IMR-90 (cell line): ENCODE data around the gene CADM2. TPM values are rescaled to one million over a fixed set of nuclear protein-coding genes. Genes with fewer than 3 reads are reported as not detected.

Experiments
- ATAC-seq: fragments of 200-7000 bp; cut with Tn5 transposase; 2 replicates; pipeline ENCODE4 v1.9.1; 2020; ENCODE audit warnings: low read depth, mild to moderate bottlenecking, moderate library complexity
- BruUV-seq: library from RNA; stranded (reverse); fragments of 400-500 nt; replicated peaks from 2 replicates; lab custom pipeline; 2021; lab: Mats Ljungman, UMichigan
- CTCF ChIA-PET: fragments of 300-600 bp; formaldehyde crosslinking; extraction: SDS; loops from one replicate; lab custom pipeline; 2021; ENCODE audit warnings: antibody characterized with exemption; lab: Yijun Ruan, JAX
- POLR2A ChIA-PET: fragments of 300-600 bp; sonication (Branson Sonifier 250); formaldehyde crosslinking; loops from one replicate; lab custom pipeline; 2022; ENCODE audit warnings: antibody characterized with exemption; ENCODE audit not compliant: unreplicated experiment; lab: Charles Lee
- DNase-seq: peaks from one replicate; pipeline ENCODE4 v3.0.0; 2013
- H2AFZ ChIP-seq: replicated peaks from 2 replicates; pipeline ENCODE3; 2013; ENCODE audit warnings: low read length, mild to moderate bottlenecking; ENCODE audit not compliant: poor library complexity
- H2AK5ac ChIP-seq: 2 replicates; pipeline ENCODE4 v1.6.1; 2013; ENCODE audit warnings: low read depth, low read length, inconsistent platforms
- H2AK9ac ChIP-seq: replicated peaks from 2 replicates; pipeline ENCODE3; 2013; ENCODE audit warnings: mild to moderate bottlenecking, low read depth, low read length, moderate library complexity; ENCODE audit not compliant: poor library complexity
- H2BK120ac ChIP-seq: 2 replicates; pipeline ENCODE4 v1.6.1; 2013; ENCODE audit warnings: low read depth, low read length, inconsistent platforms
- H2BK15ac ChIP-seq: 3 replicates; pipeline ENCODE4 v1.6.1; 2013; ENCODE audit warnings: low read depth, low read length, inconsistent platforms
- H2BK20ac ChIP-seq: 2 replicates; pipeline ENCODE4 v1.6.1; 2013; ENCODE audit warnings: low read depth, mild to moderate bottlenecking, inconsistent platforms, low read length, moderate library complexity
- H2BK5ac ChIP-seq: 2 replicates; pipeline ENCODE4 v1.6.1; 2013; ENCODE audit warnings: mild to moderate bottlenecking, low read depth, low read length, inconsistent platforms; ENCODE audit not compliant: poor library complexity, severe bottlenecking
- H3K14ac ChIP-seq: replicated peaks from 2 replicates; pipeline ENCODE4 v1.6.1; 2013; ENCODE audit warnings: low read depth, low read length, inconsistent platforms
- H3K18ac ChIP-seq: 2 replicates; pipeline ENCODE4 v1.6.1; 2013; ENCODE audit warnings: low read depth, low read length, control low read depth
- H3K23ac ChIP-seq: 2 replicates; pipeline ENCODE4 v1.6.1; 2013; ENCODE audit warnings: low read depth, low read length, inconsistent platforms
- H3K27ac ChIP-seq: 2 replicates; pipeline ENCODE4 v1.5.1; 2013; ENCODE audit warnings: mild to moderate bottlenecking, control low read depth, low read length; ENCODE audit not compliant: insufficient read depth
- H3K27me3 ChIP-seq: 2 replicates; pipeline ENCODE4 v1.6.1; 2013; ENCODE audit warnings: low read length; ENCODE audit not compliant: control insufficient read depth, insufficient read depth
- H3K36me3 ChIP-seq: 2 replicates; pipeline ENCODE4 v1.6.1; 2013; ENCODE audit warnings: low read length, mixed read lengths; ENCODE audit not compliant: control insufficient read depth, insufficient read depth
- H3K4ac ChIP-seq: 2 replicates; pipeline ENCODE4 v1.6.1; 2013; ENCODE audit warnings: low read depth, low read length, inconsistent platforms
- H3K4me1 ChIP-seq: 2 replicates; pipeline ENCODE4 v1.6.1; 2013; ENCODE audit warnings: low read length, mixed read lengths; ENCODE audit not compliant: control insufficient read depth, insufficient read depth
- H3K4me2 ChIP-seq: 2 replicates; pipeline ENCODE4 v1.6.1; 2013; ENCODE audit warnings: low read depth, mild to moderate bottlenecking, control low read depth, low read length, moderate library complexity
- H3K4me3 ChIP-seq: 2 replicates; pipeline ENCODE4 v1.5.1; 2013; ENCODE audit warnings: low read depth, mild to moderate bottlenecking, control low read depth, low read length, moderate library complexity; ENCODE audit not compliant: insufficient read depth
- H3K56ac ChIP-seq: 2 replicates; pipeline ENCODE4 v1.6.1; 2013; ENCODE audit warnings: low read length, inconsistent platforms; ENCODE audit not compliant: insufficient read depth; ENCODE audit errors: extremely low read depth
- H3K79me1 ChIP-seq, 2 experiments: 2 replicates each; pipeline ENCODE4 v1.6.1; 2013; ENCODE audit warnings: low read length in 2 of 2, inconsistent platforms in 1 of 2, low read depth in 1 of 2
- H3K9ac ChIP-seq: 2 replicates; pipeline ENCODE4 v1.6.1; 2013; ENCODE audit warnings: low read depth, low read length, control low read depth
- H3K9me1 ChIP-seq: 2 replicates; pipeline ENCODE4 v1.6.1; 2013; ENCODE audit warnings: low read length, inconsistent platforms; ENCODE audit not compliant: insufficient read depth
- H3K9me3 ChIP-seq: 2 replicates; pipeline ENCODE4 v1.6.1; 2013; ENCODE audit warnings: low read length; ENCODE audit not compliant: control insufficient read depth, insufficient read depth
- H4K20me1 ChIP-seq: 2 replicates; pipeline ENCODE4 v1.6.1; 2013; ENCODE audit warnings: low read length, inconsistent platforms; ENCODE audit not compliant: insufficient read depth
- H4K5ac ChIP-seq: 2 replicates; pipeline ENCODE4 v1.6.1; 2013; ENCODE audit warnings: mild to moderate bottlenecking, low read depth, low read length, control low read depth
- H4K8ac ChIP-seq, 2 experiments: 2 replicates each; pipeline ENCODE4 v1.6.1; 2013; ENCODE audit warnings: low read depth in 2 of 2, low read length in 2 of 2, control low read depth in 1 of 2, inconsistent platforms in 1 of 2
- H4K91ac ChIP-seq: 2 replicates; pipeline ENCODE4 v1.6.1; 2013; ENCODE audit warnings: low read depth, low read length, inconsistent platforms; ENCODE audit not compliant: insufficient read depth
- CEBPB ChIP-seq: IDR thresholded peaks from 2 replicates; pipeline ENCODE4 v1.6.1; 2012; ENCODE audit warnings: low read depth, low read length, improper control_type of control experiment
- FOS ChIP-seq: fragments of 150-350 bp; IDR thresholded peaks from 2 replicates; pipeline ENCODE4 v1.6.1; 2016; ENCODE audit warnings: low read depth, low read length
- POLR2A ChIP-seq: IDR thresholded peaks from 2 replicates; pipeline ENCODE4 v1.6.1; 2012; ENCODE audit warnings: mild to moderate bottlenecking, low read depth, low read length
- RCOR1 ChIP-seq: IDR thresholded peaks from 2 replicates; pipeline ENCODE4 v1.6.1; 2012; ENCODE audit warnings: mild to moderate bottlenecking, low read length, improper control_type of control experiment; ENCODE audit not compliant: insufficient replicate concordance
- WGBS, 2 experiments: methylation state at CpG; one replicate each; pipeline versions ENCODE4 v1.1.5 to v1.1.7; 2013; ENCODE audit warnings: missing lambda C conversion rate in 2 of 2; ENCODE audit not compliant: insufficient read length in 1 of 2; ENCODE audit errors: extremely low coverage in 2 of 2; 5-methylcytosine and 5-hydroxymethylcytosine counted together
- dilution Hi-C: fragments of 300-500 bp; cut with HindIII; formaldehyde crosslinking; loops from one replicate; pipeline ENCODE4 v1.14.3; 2018; ENCODE audit warnings: low sequenced_read_pairs; ENCODE audit not compliant: unreplicated experiment
- in situ Hi-C: fragments of 300-500 bp; cut with MboI; formaldehyde crosslinking; loops from 3 replicates; pipeline ENCODE4 v1.14.3; 2019; ENCODE audit warnings: low sequenced_read_pairs, inconsistent platforms, mixed read lengths
- intact Hi-C: fragments of 100-400 bp; cut with micrococcal nuclease; formaldehyde crosslinking; loops from 2 replicates; pipeline ENCODE4 v1.10.0; 2022
- polyA plus RNA-seq, 3 experiments: library from polyadenylated mRNA; depleted of rRNA; stranded (reverse); fragments of >200 nt; gene quantifications; 2 replicates each; pipeline ENCODE4 v1.2.3, GENCODE V29; 2012; ENCODE audit warnings: low replicate concordance in 1 of 3
- total RNA-seq: library from RNA; depleted of rRNA; stranded (reverse); fragments of >200 nt; gene quantifications from 2 replicates; pipeline ENCODE4 v1.2.3, GENCODE V29; 2012
- TF ChIP-seq, protein P1 (sequence below): fragments of 150-350 bp; IDR thresholded peaks from 2 replicates; pipeline ENCODE4 v1.6.1; 2017; ENCODE audit warnings: mild to moderate bottlenecking, antibody characterized with exemption, low read length, low read depth

The CADM2 gene
- total and polyA plus RNA-seq, 2 of the 4 experiments (the other 2 are of a cell fraction): not detected

DNA sequence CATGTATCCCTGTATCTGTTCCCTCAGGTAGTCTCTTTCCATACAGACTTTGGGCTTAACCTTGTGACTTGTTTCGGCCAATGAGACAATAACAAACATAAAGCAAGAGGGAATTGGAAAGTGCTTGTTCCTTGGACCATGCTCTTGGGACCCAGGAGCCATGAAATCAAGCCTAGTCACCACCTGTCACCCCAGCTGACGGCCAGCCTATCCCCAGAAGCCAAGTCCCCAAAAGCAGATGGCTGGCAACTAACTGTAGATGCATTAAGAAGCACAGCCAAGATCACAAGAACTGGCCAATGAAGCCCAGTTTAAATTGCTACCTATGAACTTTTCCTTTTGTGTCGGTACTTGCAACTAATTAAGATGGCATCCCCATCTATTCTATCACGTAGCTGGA, 822.0 kb downstream of the CADM2 start:
- Histone ChIP-seq H3K4me3 (no peak overlapping the region), H2BK120ac (no peak overlapping the region), H3K27me3 (no peaks in the 10 kb centered on the region), H3K18ac (no peak overlapping the region), H3K4me2 (no peak overlapping the region), H4K5ac (no peak overlapping the region), H3K4me1 (no peaks in the 10 kb centered on the region), H2BK5ac (no peak overlapping the region), H2AK5ac (no peak overlapping the region), H2AK9ac (no peak overlapping the region), H2BK20ac (no peak overlapping the region), H2AFZ (no peak overlapping the region), H4K91ac (no peak overlapping the region), H3K14ac (no peak overlapping the region), H2BK15ac (no peak overlapping the region), H3K9me3 (no peaks in the 10 kb centered on the region), H3K23ac (no peak overlapping the region), H3K4ac (no peak overlapping the region), H3K56ac (no peak overlapping the region), H4K20me1 (no peaks in the 10 kb centered on the region), H4K8ac (no peak overlapping the region), H3K79me1 (no peaks in the 10 kb centered on the region), H3K27ac (no peak overlapping the region), H3K9me1 (no peaks in the 10 kb centered on the region), H3K36me3 (no peaks in the 10 kb centered on the region), H3K9ac (no peak overlapping the region)
- ATAC-seq (no peak), DNase-seq (no peak)
- intact Hi-C loops (no loop called here), in situ Hi-C loops (no loop called here), dilution Hi-C loops (no loop called here)
- no TSS peak for BruUV-seq
- 57% methylated on average over 1 of the region's 4 CpGs; no CpG with 5 or more reads in 1 of the 2 experiments for WGBS, 2 experiments
- ChIA-PET CTCF (no interaction called here), POLR2A (no interaction called here)
- TF ChIP-seq CEBPB (no peak), RCOR1 (no peak), FOS (no peak), POLR2A (no peak)
- TF ChIP-seq, protein P1, sequence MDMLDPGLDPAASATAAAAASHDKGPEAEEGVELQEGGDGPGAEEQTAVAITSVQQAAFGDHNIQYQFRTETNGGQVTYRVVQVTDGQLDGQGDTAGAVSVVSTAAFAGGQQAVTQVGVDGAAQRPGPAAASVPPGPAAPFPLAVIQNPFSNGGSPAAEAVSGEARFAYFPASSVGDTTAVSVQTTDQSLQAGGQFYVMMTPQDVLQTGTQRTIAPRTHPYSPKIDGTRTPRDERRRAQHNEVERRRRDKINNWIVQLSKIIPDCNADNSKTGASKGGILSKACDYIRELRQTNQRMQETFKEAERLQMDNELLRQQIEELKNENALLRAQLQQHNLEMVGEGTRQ: no peak
